ENCODE measurements around the gene AHSA1. TPM values are rescaled to one million over a fixed set of nuclear protein-coding genes. Genes with fewer than 3 reads are reported as not detected.
A peak's percentile ranks its signal among the peaks of the same experiment; 100 is the strongest.

AHSA1 gene
- total RNA-seq, 1 donor from 2014 or later: 117 TPM

GRCh38 chr14:77459072-77459723 lies 1.3 kb downstream of the AHSA1 start:
- Mint-ChIP-seq H3K9me3 (ENCODE audit: unreplicated experiment) (peaks cover 5% of the 10 kb centered on the region), H3K4me3 (ENCODE audit: unreplicated experiment) (peak overlapping the region; percentile 100), H3K4me1 (ENCODE audit: low read depth, unreplicated experiment) (peaks cover 13% of the 10 kb centered on the region), H3K36me3 (ENCODE audit: unreplicated experiment) (no peaks in the 10 kb centered on the region), H3K27me3 (ENCODE audit: unreplicated experiment) (peaks cover 2% of the 10 kb centered on the region), H3K27ac (ENCODE audit: unreplicated experiment) (peak overlapping the region; percentile 100)
- peak; percentile 71 for TF ChIP-seq CTCF (IDR thresholded peaks at IDR 0.05; ENCODE audit: partially characterized antibody, unreplicated experiment)
- DNase-seq: peak; percentile 72

- TF ChIP-seq CTCF (IDR thresholded peaks at IDR 0.05; ENCODE audit: partially characterized antibody, unreplicated experiment): no peak
- Mint-ChIP-seq H3K4me3 (ENCODE audit: unreplicated experiment) (no peak overlapping the region), H3K4me1 (ENCODE audit: low read depth, unreplicated experiment) (no peaks in the 10 kb centered on the region), H3K27me3 (ENCODE audit: unreplicated experiment) (peaks cover 3% of the 10 kb centered on the region), H3K27ac (ENCODE audit: unreplicated experiment) (no peak overlapping the region), H3K36me3 (ENCODE audit: unreplicated experiment) (no peaks in the 10 kb centered on the region), H3K9me3 (ENCODE audit: unreplicated experiment) (no peaks in the 10 kb centered on the region)
- DNase-seq: no peak
Measured at GRCh38 chr14:77467801-77468200, 9.9 kb downstream of the AHSA1 start.

GRCh38 chr14:77469067-77469505 lies 11.2 kb downstream of the AHSA1 start:
- no peak for TF ChIP-seq CTCF (IDR thresholded peaks at IDR 0.05; ENCODE audit: partially characterized antibody, unreplicated experiment)
- no peaks in the 10 kb centered on the region for H3K4me1 Mint-ChIP-seq (ENCODE audit: low read depth, unreplicated experiment)
- H3K36me3 Mint-ChIP-seq (ENCODE audit: unreplicated experiment): no peaks in the 10 kb centered on the region
- peaks cover 3% of the 10 kb centered on the region for H3K27me3 Mint-ChIP-seq (ENCODE audit: unreplicated experiment)
- no peaks in the 10 kb centered on the region for H3K9me3 Mint-ChIP-seq (ENCODE audit: unreplicated experiment)
- H3K4me3 Mint-ChIP-seq (ENCODE audit: unreplicated experiment): no peak overlapping the region
- no peak for DNase-seq
- no peak overlapping the region for H3K27ac Mint-ChIP-seq (ENCODE audit: unreplicated experiment)

GRCh38 chr14:77469539-77469938 lies 11.6 kb downstream of the AHSA1 start:
- Mint-ChIP-seq H3K4me3 (ENCODE audit: unreplicated experiment) (no peak overlapping the region), H3K36me3 (ENCODE audit: unreplicated experiment) (no peaks in the 10 kb centered on the region), H3K27ac (ENCODE audit: unreplicated experiment) (no peak overlapping the region), H3K9me3 (ENCODE audit: unreplicated experiment) (no peaks in the 10 kb centered on the region), H3K27me3 (ENCODE audit: unreplicated experiment) (peaks cover 3% of the 10 kb centered on the region), H3K4me1 (ENCODE audit: low read depth, unreplicated experiment) (no peaks in the 10 kb centered on the region)
- no peak for TF ChIP-seq CTCF (IDR thresholded peaks at IDR 0.05; ENCODE audit: partially characterized antibody, unreplicated experiment)
- DNase-seq: no peak

- TF ChIP-seq CTCF (IDR thresholded peaks at IDR 0.05; ENCODE audit: partially characterized antibody, unreplicated experiment): no peak
- Mint-ChIP-seq H3K27ac (ENCODE audit: unreplicated experiment) (no peak overlapping the region), H3K4me1 (ENCODE audit: low read depth, unreplicated experiment) (peaks cover 2% of the 10 kb centered on the region), H3K27me3 (ENCODE audit: unreplicated experiment) (peaks cover 5% of the 10 kb centered on the region), H3K9me3 (ENCODE audit: unreplicated experiment) (no peaks in the 10 kb centered on the region), H3K4me3 (ENCODE audit: unreplicated experiment) (no peak overlapping the region), H3K36me3 (ENCODE audit: unreplicated experiment) (no peaks in the 10 kb centered on the region)
- no peak for DNase-seq
Measured at GRCh38 chr14:77470224-77470870, 12.5 kb downstream of the AHSA1 start.

Measured in glutamatergic neuron (in vitro differentiated cells).